ENCODE measurements around the gene PHTF2.

PHTF2 gene

GRCh38 chr7:78002021-78002420, 203.4 kb downstream of the PHTF2 start:
- no peak for DNase-seq

GRCh38 chr7:78002715-78003114, 204.1 kb downstream of the PHTF2 start:
- DNase-seq, result no peak

GRCh38 chr7:78006063-78006755, 207.6 kb downstream of the PHTF2 start:
- DNase-seq, result no peak
